B cell (primary cell): ENCODE results near the gene PTF1A. TPM values are rescaled to one million over a fixed set of nuclear protein-coding genes. Genes with fewer than 3 reads are reported as not detected.

Source experiments
- ATAC-seq: fragments of 200-7000 bp; cut with Tn5 transposase; one replicate; pipeline ENCODE4 v1.10.0; 2021; ENCODE audit warnings: low read depth, mild to moderate bottlenecking, moderate number of reproducible peaks, moderate library complexity
- CTCF ChIA-PET: fragments of 350-600 bp; sonication (Branson Sonifier 250); formaldehyde crosslinking; loops from one replicate; lab custom pipeline; 2021; ENCODE audit warnings: antibody characterized with exemption, inconsistent platforms; lab: Charles Lee
- POLR2A ChIA-PET: fragments of 350-600 bp; sonication (Branson Sonifier 250); formaldehyde crosslinking; loops from one replicate; lab custom pipeline; 2021; ENCODE audit warnings: antibody characterized with exemption; lab: Charles Lee
- DNase-seq: peaks from one replicate; pipeline ENCODE4 v3.0.0; 2013
- H2AFZ ChIP-seq: 2 replicates; pipeline ENCODE4 v1.6.1; 2012; ENCODE audit warnings: mild to moderate bottlenecking, low read depth, low read length; ENCODE audit not compliant: insufficient read depth, poor library complexity, severe bottlenecking
- H3K27ac ChIP-seq, 2 donors: 1 replicate in 1 of 2; 2 replicates in 1 of 2; pipeline ENCODE4 v1.5.1; 2012 to 2013; ENCODE audit warnings: low read length in 2 of 2, mild to moderate bottlenecking in 2 of 2, moderate library complexity in 1 of 2
- H3K27me3 ChIP-seq, 4 experiments: fragments of 200-600 bp in 1 of 4; sonication (generic) in 1 of 4; replicated peaks in 1 of 4; 1 replicate in 2 of 4; 2 replicates in 2 of 4; pipeline versions ENCODE4 v1.6.1 to v1.7.0; 2013 to 2016; ENCODE audit warnings: low read length in 3 of 4, mild to moderate bottlenecking in 2 of 4, mixed read lengths in 1 of 4, moderate library complexity in 1 of 4; ENCODE audit not compliant: insufficient read depth in 4 of 4, control insufficient read depth in 3 of 4; ENCODE audit errors: control extremely low read depth in 1 of 4
- H3K36me3 ChIP-seq, 2 experiments: replicated peaks in 1 of 2; 1 replicate in 1 of 2; 2 replicates in 1 of 2; pipeline versions ENCODE4 v1.6.1 to v1.7.1; 2013; ENCODE audit warnings: low read length in 1 of 2; ENCODE audit not compliant: insufficient read depth in 2 of 2, control insufficient read depth in 1 of 2; ENCODE audit errors: control extremely low read depth in 1 of 2, extremely low read depth in 1 of 2
- H3K4me1 ChIP-seq, 2 donors: fragments of 200-600 bp in 1 of 2; sonication (generic) in 1 of 2; 1 replicate in 1 of 2; 2 replicates in 1 of 2; pipeline versions ENCODE4 v1.5.1 to v1.6.1; 2013 to 2017; ENCODE audit warnings: low read length in 2 of 2; ENCODE audit not compliant: control insufficient read depth in 2 of 2, insufficient read depth in 2 of 2
- H3K4me2 ChIP-seq: replicated peaks from 2 replicates; pipeline ENCODE3; 2012; ENCODE audit warnings: mild to moderate bottlenecking, low read depth, low read length; ENCODE audit not compliant: poor library complexity, severe bottlenecking
- H3K4me3 ChIP-seq, 5 experiments: fragments of 200-600 bp in 1 of 5; sonication (generic) in 1 of 5; 1 replicate in 3 of 5; 2 replicates in 2 of 5; pipeline versions ENCODE4 v1.5.1 to v1.7.0; 2011 to 2016; ENCODE audit warnings: low read length in 4 of 5, mild to moderate bottlenecking in 4 of 5, low read depth in 2 of 5, control low read depth in 1 of 5, moderate library complexity in 1 of 5; ENCODE audit not compliant: insufficient read depth in 1 of 5; ENCODE audit errors: control extremely low read depth in 1 of 5, extremely low read depth in 1 of 5
- H3K79me2 ChIP-seq: fragments of 200-600 bp; sonication (generic); one replicate; pipeline ENCODE4 v1.6.0; 2016; ENCODE audit warnings: low read length; ENCODE audit not compliant: control insufficient read depth, insufficient read depth
- H3K9ac ChIP-seq: fragments of 200-600 bp; sonication (generic); 2 replicates; pipeline ENCODE4 v1.6.1; 2017; ENCODE audit warnings: mild to moderate bottlenecking, low read length, moderate library complexity
- H3K9me3 ChIP-seq, 3 donors: one replicate each; pipeline versions ENCODE4 v1.6.1 to v1.7.1; 2013; ENCODE audit warnings: low read length in 2 of 3; ENCODE audit not compliant: control insufficient read depth in 2 of 3, insufficient read depth in 1 of 3; ENCODE audit errors: control extremely low read depth in 1 of 3
- H4K20me1 ChIP-seq: 2 replicates; pipeline ENCODE4 v1.6.0; 2012; ENCODE audit warnings: mild to moderate bottlenecking, low read length; ENCODE audit not compliant: insufficient read depth, control insufficient read depth, poor library complexity, severe bottlenecking
- H3K27ac Mint-ChIP-seq: one replicate; pipeline ENCODE4 v1.8.0; 2021; ENCODE audit warnings: mixed read lengths
- H3K27me3 Mint-ChIP-seq: one replicate; pipeline ENCODE4 v1.8.0; 2021; ENCODE audit warnings: mixed read lengths
- H3K4me1 Mint-ChIP-seq: one replicate; pipeline ENCODE4 v1.8.0; 2021; ENCODE audit warnings: mixed read lengths
- H3K4me3 Mint-ChIP-seq: one replicate; pipeline ENCODE4 v1.8.0; 2021; ENCODE audit warnings: mixed read lengths
- H3K9me3 Mint-ChIP-seq: one replicate; pipeline ENCODE4 v1.8.0; 2022; ENCODE audit warnings: mixed read lengths; ENCODE audit not compliant: insufficient read depth
- CTCF ChIP-seq: fragments of 200-600 bp; IDR thresholded peaks from one replicate; pipeline ENCODE4 v1.8.0; 2022; ENCODE audit warnings: antibody characterized with exemption, mild to moderate bottlenecking
- EZH2 ChIP-seq: IDR thresholded peaks from 2 replicates; pipeline ENCODE4 v1.6.1; 2012; ENCODE audit warnings: borderline replicate concordance, low read depth, mild to moderate bottlenecking, moderate library complexity, low read length; ENCODE audit not compliant: insufficient read depth, poor library complexity, severe bottlenecking
- WGBS: methylation state at CpG from one replicate; pipeline ENCODE4 v1.1.5; 2013; ENCODE audit warnings: missing lambda C conversion rate; ENCODE audit not compliant: insufficient coverage; 5-methylcytosine and 5-hydroxymethylcytosine counted together
- intact Hi-C: fragments of 100-400 bp; cut with micrococcal nuclease; formaldehyde crosslinking; loops from one replicate; pipeline ENCODE4 v1.10.0; 2022
- polyA plus RNA-seq: library from polyadenylated mRNA; depleted of rRNA; stranded (reverse); fragments of >200 nt; gene quantifications from 2 replicates; pipeline ENCODE4 v1.2.3, GENCODE V29; 2012
- total RNA-seq, 2 donors: library from RNA; stranded (reverse); fragments of 120-200 nt in 1 of 2; gene quantifications; 1 replicate in 1 of 2; 2 replicates in 1 of 2; pipeline versions ENCODE4 v1.2.3 to v1.2.4, GENCODE V29; 2013 to 2022

PTF1A gene
- total and polyA plus RNA-seq, 2 donors (not counting 1 experiment from before 2014, with no cell fraction given), result not detected

- WGBS, result 6% methylated on average over 58 of the region's 60 CpGs
- POLR2A ChIA-PET, result no interaction called here
- H3K9ac ChIP-seq, result no peak overlapping the region
- H3K9me3 ChIP-seq, result peaks cover 0 to 3% (median 0%) of the 10 kb centered on the region in 3 donors
- H3K27me3 ChIP-seq, result peaks cover 0 to 72% (median 30%) of the 10 kb centered on the region in 4 experiments
- TF ChIP-seq EZH2, result no peak
- no peak for TF ChIP-seq CTCF
- no peaks in the 10 kb centered on the region for H3K79me2 ChIP-seq
- Mint-ChIP-seq H3K27me3 (peaks cover 72% of the 10 kb centered on the region), H3K4me3 (no peak overlapping the region), H3K9me3 (no peaks in the 10 kb centered on the region), H3K4me1 (no peaks in the 10 kb centered on the region), H3K27ac (no peak overlapping the region)
- no peak overlapping the region for H3K4me3 ChIP-seq
- H2AFZ ChIP-seq, result no peak overlapping the region
- no peak overlapping the region for H3K4me2 ChIP-seq
- no peaks in the 10 kb centered on the region for H4K20me1 ChIP-seq
- ATAC-seq, result no peak
- H3K4me1 ChIP-seq, result no peaks in the 10 kb centered on the region
- H3K27ac ChIP-seq, result no peak overlapping the region
- CTCF ChIA-PET, result no interaction called here
- intact Hi-C loops, result no loop called here
- DNase-seq, result no peak
- no peaks in the 10 kb centered on the region for H3K36me3 ChIP-seq
These were observed 7.0 kb downstream of the PTF1A start for GRCh38 chr10:23198940-23199767.

DNA sequence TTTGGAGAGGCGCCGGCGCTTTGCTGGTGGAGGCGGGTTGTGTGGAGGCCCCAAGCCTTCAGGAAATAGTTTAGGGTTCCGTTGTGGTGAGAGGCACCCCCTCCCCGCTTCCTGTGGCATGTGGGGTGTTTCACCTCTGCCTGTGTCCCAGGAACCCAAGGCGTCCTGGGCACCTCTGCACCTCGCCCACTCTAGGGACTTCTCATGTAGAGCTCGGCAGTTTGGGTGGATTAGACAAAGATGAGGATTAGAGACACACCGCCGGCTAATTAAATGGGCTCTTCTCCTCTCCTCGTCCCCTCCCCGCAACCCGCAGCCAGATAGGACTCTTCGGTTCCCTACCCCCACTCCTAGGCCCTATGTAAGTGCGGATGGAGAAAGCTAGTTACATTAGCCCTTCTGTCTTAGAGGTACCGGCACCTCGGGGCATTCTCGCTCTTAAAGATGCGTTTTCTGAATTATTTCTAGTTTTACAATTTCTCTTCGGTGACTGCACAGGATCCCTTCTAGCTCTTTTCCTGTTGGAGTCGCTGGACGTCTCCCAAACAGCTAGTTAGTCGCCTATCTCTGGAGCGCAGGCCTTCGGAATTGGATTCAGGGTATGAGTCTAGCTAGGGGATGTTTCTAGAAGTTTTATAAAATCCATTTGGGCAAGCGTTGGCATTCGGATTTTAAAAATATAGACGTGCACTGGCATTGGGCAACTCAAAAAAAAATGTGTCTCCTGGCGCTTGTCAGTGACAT, 7.8 kb downstream of the PTF1A start:
- Histone ChIP-seq H4K20me1 (no peaks in the 10 kb centered on the region), H3K27me3 (peaks cover 0 to 69% (median 30%) of the 10 kb centered on the region in 4 experiments), H3K79me2 (no peaks in the 10 kb centered on the region), H3K36me3 (no peaks in the 10 kb centered on the region), H3K4me2 (no peak overlapping the region), H3K4me3 (no peak overlapping the region), H3K27ac (no peak overlapping the region), H3K4me1 (no peaks in the 10 kb centered on the region), H3K9me3 (peaks cover 0 to 3% (median 0%) of the 10 kb centered on the region in 3 donors), H3K9ac (no peak overlapping the region), H2AFZ (no peak overlapping the region)
- TF ChIP-seq EZH2 (no peak), CTCF (no peak)
- intact Hi-C loops, result no loop called here
- ATAC-seq, result no peak
- no peak overlapping the region for H3K27ac Mint-ChIP-seq
- H3K27me3 Mint-ChIP-seq, result peaks cover 75% of the 10 kb centered on the region
- ChIA-PET CTCF (no interaction called here), POLR2A (no interaction called here)
- no peaks in the 10 kb centered on the region for H3K4me1 Mint-ChIP-seq
- no peaks in the 10 kb centered on the region for H3K9me3 Mint-ChIP-seq
- H3K4me3 Mint-ChIP-seq, result no peak overlapping the region
- no peak for DNase-seq
- whole genome bisulfite sequencing, result 9% methylated on average over 20 of the region's 30 CpGs
